Activated CD4-positive, alpha-beta T cell treated with anti-CD3 and anti-CD28 coated beads, Interleukin-10, Interleukin-2, amounts not matched to agents 100 ng/mL and 50 ng/mL, durations not matched to agents 16 hours and 8 hours (primary cell): ENCODE results near the gene MALRD1.

Source experiments
- DNase-seq: peaks from one replicate; pipeline ENCODE4 v3.0.0-alpha.2; 2020

Gene MALRD1

GRCh38 chr10:19408924-19409323, 360.3 kb downstream of the MALRD1 start:
- no peak for DNase-seq

DNA sequence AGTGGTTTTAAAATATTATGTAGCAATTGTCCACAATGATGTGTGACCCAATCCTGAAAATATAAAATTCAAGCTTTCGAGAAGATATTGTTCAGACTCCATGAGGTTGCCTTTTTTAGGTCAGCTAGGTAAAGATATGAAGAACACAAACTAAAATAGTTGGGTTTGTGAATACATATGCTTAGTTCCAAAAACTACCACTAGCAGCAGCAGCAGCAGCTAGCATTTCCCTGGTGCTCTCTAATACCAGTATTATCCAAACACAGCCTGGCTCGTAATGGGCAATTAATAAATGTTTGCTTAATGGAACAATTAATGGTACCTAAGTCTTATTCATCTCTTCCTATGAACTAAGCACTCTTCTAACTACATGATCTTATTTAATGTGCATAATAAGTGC, 362.5 kb downstream of the MALRD1 start:
- DNase-seq, result no peak

DNA sequence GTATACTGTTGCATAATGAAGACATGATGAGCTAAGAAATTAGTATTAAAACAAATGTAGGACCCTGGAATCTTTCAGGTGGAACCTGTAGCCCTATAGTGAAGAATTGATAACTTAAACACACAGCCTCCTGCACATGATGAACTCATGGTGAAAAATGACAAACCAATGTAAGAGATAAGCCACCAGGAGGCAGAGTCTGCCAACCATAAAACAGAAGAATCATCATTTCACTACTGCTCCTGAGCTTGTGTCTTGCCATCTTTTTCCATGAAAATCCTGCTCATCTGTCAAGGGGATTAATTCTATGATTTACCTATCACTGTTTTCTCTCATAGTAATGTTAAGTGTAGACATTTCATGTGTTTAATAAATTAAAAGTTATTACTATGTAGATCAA, 363.9 kb downstream of the MALRD1 start:
- DNase-seq, result peak; percentile 0

- DNase-seq, result no peak
Measured at GRCh38 chr10:19416164-19416563, 367.6 kb downstream of the MALRD1 start.

- DNase-seq, result no peak
Measured at GRCh38 chr10:19417740-19418139, 369.1 kb downstream of the MALRD1 start.

DNA sequence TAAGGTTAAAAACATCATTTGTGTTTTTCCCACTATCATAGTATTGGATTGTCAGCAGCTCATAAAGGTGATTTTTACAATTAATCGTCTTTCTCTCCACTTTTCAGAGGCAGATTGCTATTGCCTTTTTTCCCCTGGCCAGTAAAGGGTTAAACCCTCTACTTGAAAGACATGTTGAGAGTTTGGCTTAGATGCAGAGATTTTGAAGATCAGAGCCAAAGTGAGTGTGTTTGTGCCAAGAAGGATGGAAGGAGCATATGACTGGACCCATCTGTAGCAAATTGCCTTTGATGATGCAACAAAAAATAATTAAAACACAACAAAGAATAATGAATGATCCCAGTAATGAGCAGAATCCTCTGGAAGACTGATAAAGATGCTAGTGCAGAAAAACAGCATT, 373.1 kb downstream of the MALRD1 start:
- DNase-seq, result no peak

- DNase-seq, result no peak
Measured at GRCh38 chr10:19426034-19426433, 377.4 kb downstream of the MALRD1 start.

GRCh38 chr10:19431622-19432351, 383.2 kb downstream of the MALRD1 start:
- DNase-seq, result no peak

DNA sequence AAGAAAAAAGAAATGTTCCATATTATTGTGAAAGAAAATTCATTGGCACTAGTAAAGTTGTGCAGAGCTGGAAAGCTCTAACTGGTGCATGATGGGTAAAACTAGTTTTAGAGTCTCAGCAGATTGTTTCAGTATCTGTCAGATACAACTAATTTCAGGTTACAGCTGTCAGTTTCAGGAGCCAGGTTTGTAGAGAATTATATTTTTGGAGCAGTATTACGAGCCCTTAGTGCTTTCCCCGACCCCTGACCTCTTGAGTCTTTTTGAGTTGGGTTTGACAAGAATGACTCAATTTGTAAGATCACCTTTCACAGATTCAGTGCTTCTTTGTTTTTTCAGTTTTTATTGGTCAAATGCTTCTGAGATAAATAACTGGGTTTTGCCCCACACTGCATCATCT, 401.3 kb downstream of the MALRD1 start:
- no peak for DNase-seq

GRCh38 chr10:19451356-19451755, 402.8 kb downstream of the MALRD1 start:
- no peak for DNase-seq

DNA sequence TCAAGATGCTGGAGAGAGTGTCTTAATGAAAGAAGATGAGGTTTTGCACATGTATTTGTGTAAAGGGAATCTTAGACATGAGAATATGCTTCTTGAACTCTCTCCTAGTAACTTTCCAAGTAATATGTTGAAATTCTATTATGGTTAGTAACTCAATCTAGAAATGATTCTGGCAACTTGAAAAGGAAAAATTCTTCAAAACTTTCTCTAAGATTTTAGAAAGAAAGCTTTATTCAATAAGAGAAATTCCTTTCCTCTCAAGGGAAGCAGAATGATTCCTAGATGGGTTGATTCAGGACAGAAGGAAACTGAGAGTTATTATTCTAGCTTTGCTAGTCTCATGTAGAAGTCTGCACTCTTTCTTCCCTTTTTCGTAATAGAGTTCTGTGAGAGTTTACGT, 403.3 kb downstream of the MALRD1 start:
- no peak for DNase-seq

- DNase-seq, result no peak
Measured at GRCh38 chr10:19453967-19454366, 405.4 kb downstream of the MALRD1 start.

DNA sequence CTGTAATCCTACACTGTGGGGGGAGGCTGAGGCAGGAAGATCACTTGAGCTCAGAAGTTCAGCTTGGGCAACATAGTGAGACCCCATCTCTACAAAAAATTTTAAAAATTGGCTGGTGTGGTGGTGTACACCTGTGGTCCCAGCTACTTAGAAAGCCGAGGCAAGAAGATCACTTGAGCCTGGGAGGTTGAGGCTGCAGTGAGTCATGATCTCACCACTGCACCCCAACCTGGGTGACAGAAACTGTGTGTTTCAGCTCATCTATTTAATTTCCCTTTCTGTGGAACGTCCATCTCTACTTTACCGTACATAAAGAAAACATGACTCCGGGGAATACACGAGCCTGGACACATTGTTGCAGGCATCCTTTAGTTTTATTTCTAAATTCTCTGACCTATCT, 413.0 kb downstream of the MALRD1 start:
- DNase-seq, result no peak

DNA sequence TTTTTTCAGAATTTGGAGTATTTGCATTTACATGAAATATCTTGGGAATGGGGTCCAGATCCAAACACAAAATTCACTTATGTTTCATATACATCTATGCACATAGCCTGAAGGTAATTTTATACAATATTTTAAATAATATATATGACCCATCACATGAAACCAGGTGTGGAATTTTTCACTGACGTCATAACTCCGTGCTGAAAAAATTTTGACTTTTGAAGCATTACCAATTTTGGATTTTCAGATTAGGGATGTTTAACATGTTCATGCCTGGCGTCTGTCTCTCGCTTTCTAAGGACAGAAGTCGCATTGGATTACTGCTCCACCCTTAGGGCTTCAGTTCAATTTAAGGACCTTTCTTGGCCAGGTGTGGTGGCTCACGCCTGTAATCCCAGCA, 418.1 kb downstream of the MALRD1 start:
- no peak for DNase-seq

GRCh38 chr10:19468413-19468812, 419.8 kb downstream of the MALRD1 start:
- DNase-seq, result no peak

- DNase-seq, result no peak
Measured at GRCh38 chr10:19469521-19469920, 420.9 kb downstream of the MALRD1 start.

GRCh38 chr10:19479854-19480253, 431.3 kb downstream of the MALRD1 start:
- no peak for DNase-seq

DNA sequence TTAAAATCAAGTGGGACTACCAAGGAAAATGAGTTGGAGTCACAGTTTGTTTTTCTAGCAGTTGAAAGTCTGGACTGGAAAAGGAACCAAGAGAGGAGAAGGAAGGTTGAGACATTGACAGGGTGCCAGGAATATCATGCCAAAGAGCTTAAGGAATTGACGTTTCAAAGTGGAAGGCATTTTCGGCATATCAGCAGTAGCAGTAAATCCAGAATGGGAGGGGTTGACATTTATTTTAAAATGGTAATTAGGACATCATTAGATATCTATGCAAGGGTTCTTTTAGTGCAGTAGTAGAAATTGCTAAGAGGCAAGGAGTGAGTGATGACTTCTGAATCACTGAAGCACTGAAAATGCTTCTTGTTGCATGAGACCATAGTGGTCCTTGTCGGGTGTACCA, 431.8 kb downstream of the MALRD1 start:
- DNase-seq, result no peak

DNA sequence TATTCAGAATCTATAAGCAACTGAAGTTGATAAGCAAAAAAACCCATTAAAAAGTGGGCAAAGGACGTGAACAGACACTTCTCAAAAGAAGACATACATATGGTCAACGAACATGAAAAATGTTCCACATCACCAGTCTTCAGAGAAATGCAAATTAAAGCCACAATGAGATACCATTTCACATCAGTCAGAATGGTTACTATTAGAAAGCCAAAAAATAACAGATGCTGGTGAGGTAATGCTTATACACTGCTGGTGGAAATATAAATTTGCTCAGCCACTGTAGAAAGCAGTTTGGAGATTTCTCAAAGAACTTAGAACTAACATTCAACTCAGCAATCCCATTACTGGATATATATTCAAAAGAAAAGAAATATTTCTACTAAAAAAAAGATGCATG, 434.8 kb downstream of the MALRD1 start:
- no peak for DNase-seq

- DNase-seq, result no peak
Measured at GRCh38 chr10:19488592-19489280, 440.1 kb downstream of the MALRD1 start.

DNA sequence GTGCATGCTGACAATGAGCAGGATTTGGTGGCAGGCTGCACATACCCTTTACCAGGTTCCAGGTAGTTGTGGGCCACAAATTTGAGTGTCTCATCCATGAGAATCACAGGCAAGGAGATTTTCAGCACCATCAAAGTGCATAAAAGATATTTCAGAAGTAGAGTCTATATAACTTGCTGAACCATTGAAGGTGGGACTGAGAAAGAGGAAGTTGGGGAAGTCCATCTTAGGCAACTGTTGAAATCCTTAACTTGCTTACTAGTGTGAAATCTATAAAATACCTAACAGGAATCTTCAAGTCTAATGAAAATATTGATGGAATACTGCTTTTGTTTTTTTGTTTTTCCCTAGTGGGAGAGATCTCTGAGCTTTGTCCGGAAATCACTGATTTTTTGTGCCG, 442.6 kb downstream of the MALRD1 start:
- no peak for DNase-seq

DNA sequence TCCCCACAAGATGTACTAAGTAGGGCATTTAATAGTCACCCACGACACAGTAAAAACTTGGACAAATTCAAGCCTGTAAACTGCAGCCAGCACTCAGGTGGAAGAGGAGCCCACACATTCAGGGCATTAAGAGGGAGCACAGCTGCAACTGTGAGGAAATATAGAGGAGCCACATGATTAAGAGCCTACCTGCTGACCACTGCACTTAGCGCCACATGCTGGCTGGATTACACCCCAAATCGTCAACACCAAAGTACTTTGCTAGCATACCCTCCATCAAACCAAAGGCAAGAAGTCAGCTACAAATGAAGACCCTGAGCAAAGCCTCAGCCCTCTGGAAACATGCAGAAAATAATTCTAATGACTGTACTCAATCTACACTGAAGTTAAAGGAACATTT, 445.3 kb downstream of the MALRD1 start:
- DNase-seq, result no peak

- no peak for DNase-seq
Measured at GRCh38 chr10:19497026-19497425, 448.4 kb downstream of the MALRD1 start.

DNA sequence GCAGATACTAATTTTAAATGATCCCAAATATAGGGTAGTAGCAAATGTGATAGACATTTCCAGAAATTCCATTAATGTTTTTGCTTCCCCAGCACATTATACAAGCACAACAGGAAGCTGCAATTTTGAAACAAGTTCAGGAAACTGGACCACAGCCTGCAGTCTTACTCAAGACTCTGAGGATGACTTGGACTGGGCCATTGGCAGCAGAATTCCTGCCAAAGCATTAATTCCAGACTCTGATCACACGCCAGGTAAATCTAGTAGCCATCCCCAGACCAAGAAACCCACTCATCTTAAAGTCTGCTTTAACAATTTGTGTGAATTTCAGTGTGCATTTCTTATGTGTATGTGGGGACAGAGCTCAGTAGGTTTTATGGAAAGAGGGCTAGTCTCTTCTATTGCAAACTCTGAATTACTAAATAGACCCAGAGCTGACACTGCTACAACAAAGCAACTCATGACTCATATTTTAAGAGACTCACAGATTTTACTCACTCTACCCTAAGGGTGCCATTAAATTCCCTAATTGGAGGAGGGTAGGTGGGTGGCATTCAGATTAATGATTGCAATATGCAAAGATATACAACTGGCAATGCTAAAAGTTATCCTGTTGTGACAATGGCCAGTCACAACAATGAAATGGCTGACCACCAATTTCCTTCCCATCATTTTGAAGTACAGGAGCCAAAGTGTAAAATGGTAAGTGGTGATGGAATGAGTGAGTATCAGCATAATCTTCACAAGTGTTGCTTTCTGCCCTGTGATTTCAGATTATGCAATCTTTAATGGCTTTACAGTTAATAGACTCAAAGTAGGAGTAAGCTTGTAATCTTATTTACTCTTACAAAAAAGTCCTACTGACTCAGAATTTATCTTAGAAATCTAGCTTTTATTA, 450.0 kb downstream of the MALRD1 start:
- no peak for DNase-seq
